GM12891 (cell line): ENCODE results near the gene SPAG8.

Experiments used
- DNase-seq: peaks from one replicate; pipeline ENCODE4 v3.0.0; 2011; ENCODE audit warnings: low spot score; ENCODE audit not compliant: insufficient read length
- FAIRE-seq: peaks from 2 replicates; lab custom pipeline; 2011; peaks lifted over from hg19 to GRCh38; lab: Jason Lieb, UNC
- PAX5 ChIP-seq: IDR thresholded peaks from 2 replicates; pipeline ENCODE4 v1.6.1; 2011; ENCODE audit warnings: low read length, moderate library complexity, mild to moderate bottlenecking; ENCODE audit not compliant: insufficient read depth, severe bottlenecking
- POLR2A ChIP-seq: IDR thresholded peaks from 2 replicates; pipeline ENCODE4 v1.6.1; 2011; ENCODE audit warnings: low read depth, low read length, control low read depth
- POLR2AphosphoS5 ChIP-seq: IDR thresholded peaks from 2 replicates; pipeline ENCODE4 v1.6.1; 2011; ENCODE audit warnings: low read depth, low read length, control low read depth
- POU2F2 ChIP-seq: IDR thresholded peaks from 2 replicates; pipeline ENCODE4 v1.6.1; 2011; ENCODE audit warnings: low read depth, mild to moderate bottlenecking, control low read depth, low read length, moderate library complexity
- SPI1 ChIP-seq: IDR thresholded peaks from 2 replicates; pipeline ENCODE4 v1.6.1; 2011; ENCODE audit warnings: low read depth, low read length, control low read depth
- TAF1 ChIP-seq: IDR thresholded peaks from 2 replicates; pipeline ENCODE4 v1.6.1; 2011; ENCODE audit warnings: low read depth, low read length, control low read depth

SPAG8 gene

GRCh38 chr9:35814106-35814840, 2.2 kb upstream of the SPAG8 start:
- no peak for DNase-seq
- FAIRE-seq, result peak; percentile 5
- TF ChIP-seq PAX5, result no peak
- TF ChIP-seq POLR2AphosphoS5, result no peak
- no peak for TF ChIP-seq POU2F2
- no peak for TF ChIP-seq SPI1
- peak; percentile 42; the same call in 1 of the 2 replicates for TF ChIP-seq POLR2A
- TF ChIP-seq TAF1, result peak; percentile 51; the same call in 1 of the 2 replicates

GRCh38 chr9:35813434-35814105, 1.5 kb upstream of the SPAG8 start:
- TF ChIP-seq POLR2A (no peak), SPI1 (no peak), POU2F2 (no peak), PAX5 (no peak)
- no peak for DNase-seq
- FAIRE-seq, result peak; percentile 43

- no peak for TF ChIP-seq SPI1
- no peak for TF ChIP-seq POLR2A
- no peak for TF ChIP-seq POU2F2
- no peak for TF ChIP-seq PAX5
- no peak for TF ChIP-seq TAF1
- FAIRE-seq (no peak), DNase-seq (no peak)
These were observed 559 bp downstream of the SPAG8 start for GRCh38 chr9:35811381-35812024.

- FAIRE-seq, result no peak
- TF ChIP-seq TAF1, result no peak
- TF ChIP-seq SPI1, result no peak
- TF ChIP-seq POU2F2, result no peak
- TF ChIP-seq POLR2AphosphoS5, result no peak
- TF ChIP-seq PAX5, result no peak
- TF ChIP-seq POLR2A, result no peak
- DNase-seq, result no peak
These were observed 1.9 kb downstream of the SPAG8 start for GRCh38 chr9:35810122-35810521.

GRCh38 chr9:35808433-35808832, 3.6 kb downstream of the SPAG8 start:
- no peak for FAIRE-seq
- TF ChIP-seq POLR2AphosphoS5, result no peak
- no peak for DNase-seq

- FAIRE-seq (no peak), DNase-seq (no peak)
- TF ChIP-seq SPI1, result no peak
These were observed 6.0 kb downstream of the SPAG8 start for GRCh38 chr9:35806101-35806500.

- no peak for TF ChIP-seq SPI1
- TF ChIP-seq POLR2A, result no peak
- TF ChIP-seq TAF1, result no peak
- no peak for FAIRE-seq
These were observed 10.5 kb downstream of the SPAG8 start for GRCh38 chr9:35801328-35802128.

GRCh38 chr9:35800530-35800929, 11.5 kb downstream of the SPAG8 start:
- no peak for TF ChIP-seq TAF1
- TF ChIP-seq POLR2A, result no peak
- no peak for TF ChIP-seq POU2F2
- no peak for TF ChIP-seq SPI1
- no peak for TF ChIP-seq POLR2AphosphoS5
- no peak for TF ChIP-seq PAX5
- DNase-seq (no peak), FAIRE-seq (no peak)

More at GRCh38 chr9:35801328-35802128, 10.5 kb downstream of the SPAG8 start:
- no peak for DNase-seq

GRCh38 chr9:35798658-35799374, 13.2 kb downstream of the SPAG8 start:
- peak; percentile 78 for FAIRE-seq
- DNase-seq, result no peak
- TF ChIP-seq POU2F2 (no peak), TAF1 (no peak), PAX5 (no peak), SPI1 (no peak), POLR2AphosphoS5 (no peak), POLR2A (no peak)
